Brain pericyte (primary cell): ENCODE data around the gene ELFN2.
"Not testable (repeated sequence)": the region's sequence is repeated elsewhere in the genome, so short reads cannot be mapped to it uniquely, and the experiment has no call there.

ENCODE experiments used
- DNase-seq: peaks from one replicate; pipeline ENCODE4 v3.0.0-alpha.2; 2012; ENCODE audit warnings: low read depth, low spot score

ELFN2 gene

GRCh38 chr22:37410174-37411055 is 16.9 kb downstream of the ELFN2 start:
- no peak for DNase-seq

GRCh38 chr22:37409459-37410050 is 17.7 kb downstream of the ELFN2 start:
- no peak for DNase-seq

- no peak for DNase-seq
Measured at GRCh38 chr22:37409031-37409430, 18.2 kb downstream of the ELFN2 start.

GRCh38 chr22:37407856-37408255 is 19.4 kb downstream of the ELFN2 start:
- no peak for DNase-seq

- DNase-seq, result no peak
Measured at GRCh38 chr22:37406441-37407235, 20.6 kb downstream of the ELFN2 start.

- DNase-seq, result no peak
Measured at GRCh38 chr22:37404091-37404490, 23.2 kb downstream of the ELFN2 start.

- no peak for DNase-seq
Measured at GRCh38 chr22:37403267-37403960, 23.9 kb downstream of the ELFN2 start.

GRCh38 chr22:37402184-37402506 is 25.1 kb downstream of the ELFN2 start:
- no peak for DNase-seq

- DNase-seq, result no peak
Measured at GRCh38 chr22:37401401-37402183, 25.7 kb downstream of the ELFN2 start.

GRCh38 chr22:37400719-37401118 is 26.6 kb downstream of the ELFN2 start:
- no peak for DNase-seq

- not testable (repeated sequence) for DNase-seq
Measured at GRCh38 chr22:37399457-37399856, 27.8 kb downstream of the ELFN2 start.

- DNase-seq, result no peak
Measured at GRCh38 chr22:37397226-37397625, 30.1 kb downstream of the ELFN2 start.

GRCh38 chr22:37396488-37397084 is 30.7 kb downstream of the ELFN2 start:
- no peak for DNase-seq

GRCh38 chr22:37394341-37394740 is 32.9 kb downstream of the ELFN2 start:
- DNase-seq, result no peak

GRCh38 chr22:37393746-37394145 is 33.5 kb downstream of the ELFN2 start:
- DNase-seq, result no peak

- no peak for DNase-seq
Measured at GRCh38 chr22:37392721-37393328, 34.5 kb downstream of the ELFN2 start.

- no peak for DNase-seq
Measured at GRCh38 chr22:37391702-37392101, 35.6 kb downstream of the ELFN2 start.

GRCh38 chr22:37390075-37390474 is 37.2 kb downstream of the ELFN2 start:
- no peak for DNase-seq

- DNase-seq, result no peak
Measured at GRCh38 chr22:37388538-37388937, 38.7 kb downstream of the ELFN2 start.

GRCh38 chr22:37387793-37388192 is 39.5 kb downstream of the ELFN2 start:
- no peak for DNase-seq
